ENCODE measurements around the gene AUTS2.

DNA sequence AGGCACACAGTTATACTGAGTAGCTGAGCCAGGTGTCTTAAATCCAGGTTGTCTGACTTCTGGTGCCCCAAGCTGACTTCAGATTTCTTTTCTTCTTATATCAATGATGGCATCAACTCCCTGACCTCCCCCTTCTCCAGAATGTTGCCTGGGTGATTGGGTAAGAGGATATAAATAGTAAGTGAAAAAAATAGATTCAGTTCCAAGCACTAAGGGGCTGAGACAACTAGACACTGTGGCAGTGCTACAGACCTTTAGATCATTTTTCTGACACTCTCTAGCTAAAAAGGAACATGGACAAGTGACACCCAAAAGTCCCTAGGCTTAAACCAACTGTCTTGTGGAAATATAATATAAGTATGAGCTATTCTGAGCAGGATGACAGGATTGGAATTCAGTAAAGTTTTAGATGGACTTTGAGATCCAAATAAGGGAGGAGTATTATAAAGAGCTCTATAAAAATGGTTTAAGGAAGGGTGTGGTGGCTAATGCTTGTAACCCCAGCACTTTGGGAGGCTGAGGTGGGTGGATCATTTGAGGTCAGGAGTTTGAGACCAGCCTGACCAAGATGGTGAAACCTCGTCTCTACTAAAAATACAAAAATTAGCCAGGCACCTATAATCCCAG lies 944.6 kb downstream of the AUTS2 start:
- no peak for TF ChIP-seq POLR2A (IDR thresholded peaks at IDR 0.05)
- no peak for TF ChIP-seq CTCF (IDR thresholded peaks at IDR 0.05)
- no peak for TF ChIP-seq POLR2AphosphoS5 (IDR thresholded peaks at IDR 0.05)
- TF ChIP-seq EP300 (IDR thresholded peaks at IDR 0.05; ENCODE audit: low read depth), result no peak
